ENCODE measurements around the gene TPRX1. TPM values are rescaled to one million over a fixed set of nuclear protein-coding genes. Genes with fewer than 3 reads are reported as not detected.
"Not testable (repeated sequence)": the region's sequence is repeated elsewhere in the genome, so short reads cannot be mapped to it uniquely, and the experiment has no call there.

The TPRX1 gene
- total and polyA plus RNA-seq, 4 donors = not detected

- no peaks in the 10 kb centered on the region for H3K9me3 ChIP-seq (ENCODE audit: control insufficient read depth in 4 of 4, insufficient read depth in 3 of 4, low read length in 3 of 4)
- no peak overlapping the region for H3K9ac ChIP-seq (ENCODE audit: insufficient read depth in 1 of 2, low read length in 2 of 2)
- H3K27me3 ChIP-seq (ENCODE audit: control insufficient read depth in 3 of 3, insufficient read depth in 3 of 3, low read length in 2 of 3) = no peaks in the 10 kb centered on the region
- H3K4me3 ChIP-seq = no peak overlapping the region
- H3K4me1 ChIP-seq (ENCODE audit: control insufficient read depth in 5 of 5, insufficient read depth in 5 of 5, low read length in 5 of 5) = peaks cover 0 to 3% (median 0%) of the 10 kb centered on the region in 5 donors
- TF ChIP-seq, protein P1, sequence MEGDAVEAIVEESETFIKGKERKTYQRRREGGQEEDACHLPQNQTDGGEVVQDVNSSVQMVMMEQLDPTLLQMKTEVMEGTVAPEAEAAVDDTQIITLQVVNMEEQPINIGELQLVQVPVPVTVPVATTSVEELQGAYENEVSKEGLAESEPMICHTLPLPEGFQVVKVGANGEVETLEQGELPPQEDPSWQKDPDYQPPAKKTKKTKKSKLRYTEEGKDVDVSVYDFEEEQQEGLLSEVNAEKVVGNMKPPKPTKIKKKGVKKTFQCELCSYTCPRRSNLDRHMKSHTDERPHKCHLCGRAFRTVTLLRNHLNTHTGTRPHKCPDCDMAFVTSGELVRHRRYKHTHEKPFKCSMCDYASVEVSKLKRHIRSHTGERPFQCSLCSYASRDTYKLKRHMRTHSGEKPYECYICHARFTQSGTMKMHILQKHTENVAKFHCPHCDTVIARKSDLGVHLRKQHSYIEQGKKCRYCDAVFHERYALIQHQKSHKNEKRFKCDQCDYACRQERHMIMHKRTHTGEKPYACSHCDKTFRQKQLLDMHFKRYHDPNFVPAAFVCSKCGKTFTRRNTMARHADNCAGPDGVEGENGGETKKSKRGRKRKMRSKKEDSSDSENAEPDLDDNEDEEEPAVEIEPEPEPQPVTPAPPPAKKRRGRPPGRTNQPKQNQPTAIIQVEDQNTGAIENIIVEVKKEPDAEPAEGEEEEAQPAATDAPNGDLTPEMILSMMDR (IDR thresholded peaks at IDR 0.05; ENCODE audit: control extremely low read depth, extremely low read depth) = peak; percentile 70
- H3K27ac ChIP-seq (ENCODE audit: low read depth in 1 of 2, low read length in 1 of 2) = no peak overlapping the region
- peak; percentile 60 to 78 (median 77) for DNase-seq
- no peak for ATAC-seq (ENCODE audit: insufficient read depth, low FRiP score)
- WGBS, 2 donors = 37 to 39% methylated on average over 18 to 19 of the region's 19 CpGs
- H3K36me3 ChIP-seq (ENCODE audit: control insufficient read depth in 4 of 4, insufficient read depth in 4 of 4, low read length in 4 of 4) = no peaks in the 10 kb centered on the region
Observed at GRCh38 chr19:47765523-47766358, 38.6 kb downstream of the TPRX1 start.

DNA sequence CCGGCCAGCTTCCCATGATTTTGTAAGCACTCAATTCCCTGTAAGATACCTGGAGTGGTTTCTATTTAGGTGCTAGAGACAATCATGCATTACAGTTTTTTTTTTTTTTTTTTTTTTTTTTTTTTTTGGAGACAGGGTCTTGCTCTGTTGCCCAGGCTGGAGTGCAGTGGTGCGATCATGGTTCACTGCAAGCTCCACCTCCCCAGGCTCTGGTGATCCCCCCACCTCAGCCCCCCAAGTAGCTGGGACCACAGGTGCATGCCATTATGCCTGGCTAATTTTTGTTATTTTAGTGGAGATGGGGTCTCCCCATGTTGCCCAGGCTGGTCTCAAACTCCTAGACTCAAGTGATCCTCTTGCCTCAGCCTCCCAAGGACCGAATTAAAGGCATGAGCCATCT lies 39.6 kb downstream of the TPRX1 start:
- not testable (repeated sequence) for DNase-seq; H3K9ac ChIP-seq (ENCODE audit: insufficient read depth in 1 of 2, low read length in 2 of 2); H3K36me3 ChIP-seq (ENCODE audit: control insufficient read depth in 4 of 4, insufficient read depth in 4 of 4, low read length in 4 of 4); H3K9me3 ChIP-seq (ENCODE audit: control insufficient read depth in 4 of 4, insufficient read depth in 3 of 4, low read length in 3 of 4); H3K4me1 ChIP-seq (ENCODE audit: control insufficient read depth in 5 of 5, insufficient read depth in 5 of 5, low read length in 5 of 5); H3K27me3 ChIP-seq (ENCODE audit: control insufficient read depth in 3 of 3, insufficient read depth in 3 of 3, low read length in 2 of 3); ATAC-seq (ENCODE audit: insufficient read depth, low FRiP score); H3K4me3 ChIP-seq; H3K27ac ChIP-seq (ENCODE audit: low read depth in 1 of 2, low read length in 1 of 2)
- 85 to 92% methylated on average over 3 of the region's 3 CpGs for WGBS, 2 donors

DNA sequence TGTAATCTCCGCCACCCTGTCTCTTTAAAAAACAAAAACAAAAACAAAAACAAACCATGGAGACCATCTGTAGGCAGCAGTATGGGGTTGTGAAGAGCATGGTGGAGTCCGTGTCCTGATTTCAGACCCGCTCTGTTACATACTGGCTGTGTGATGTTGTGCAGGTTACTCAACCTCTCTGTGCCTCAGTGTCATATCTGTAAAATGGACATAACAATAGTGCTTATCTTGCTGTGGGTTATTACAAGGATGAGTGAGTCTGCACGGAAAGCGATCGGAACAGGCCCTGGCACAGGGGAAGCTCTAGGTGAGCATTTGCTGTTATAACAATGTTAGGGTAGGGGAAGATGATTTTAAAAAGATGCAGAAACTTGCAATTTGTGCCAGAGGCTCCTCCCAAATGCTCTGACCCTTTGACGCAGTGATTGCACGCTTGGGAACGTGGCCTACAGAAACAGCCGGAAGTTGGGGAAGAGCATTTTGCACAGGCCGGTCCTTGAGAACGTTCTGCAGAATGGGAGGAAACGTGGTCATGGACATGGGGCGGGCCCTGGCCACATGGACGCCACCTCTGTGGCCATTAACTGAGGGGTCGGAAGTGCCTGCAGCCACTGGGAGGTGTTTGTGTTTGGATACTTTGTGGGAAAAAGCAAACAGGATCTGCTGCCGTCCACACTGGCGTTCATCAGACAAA lies 41.6 kb downstream of the TPRX1 start:
- Histone ChIP-seq H3K36me3 (ENCODE audit: control insufficient read depth in 4 of 4, insufficient read depth in 4 of 4, low read length in 4 of 4) (peaks cover 4 to 13% (median 11%) of the 10 kb centered on the region in 4 donors), H3K27ac (ENCODE audit: low read depth in 1 of 2, low read length in 1 of 2) (no peak overlapping the region), H3K4me1 (ENCODE audit: control insufficient read depth in 5 of 5, insufficient read depth in 5 of 5, low read length in 5 of 5) (peaks cover 0 to 3% (median 0%) of the 10 kb centered on the region in 5 donors), H3K9me3 (ENCODE audit: control insufficient read depth in 4 of 4, insufficient read depth in 3 of 4, low read length in 3 of 4) (peaks cover 0 to 5% (median 0%) of the 10 kb centered on the region in 4 donors), H3K4me3 (no peak overlapping the region), H3K27me3 (ENCODE audit: control insufficient read depth in 3 of 3, insufficient read depth in 3 of 3, low read length in 2 of 3) (no peaks in the 10 kb centered on the region), H3K9ac (ENCODE audit: insufficient read depth in 1 of 2, low read length in 2 of 2) (no peak overlapping the region)
- DNase-seq (no peak), ATAC-seq (ENCODE audit: insufficient read depth, low FRiP score) (peak; percentile 23)
- 64 to 73% methylated on average over 18 of the region's 18 CpGs for WGBS, 2 donors
- TF ChIP-seq, protein P1 (IDR thresholded peaks at IDR 0.05; ENCODE audit: control extremely low read depth, extremely low read depth) = no peak

- no peaks in the 10 kb centered on the region for H3K27me3 ChIP-seq (ENCODE audit: control insufficient read depth in 3 of 3, insufficient read depth in 3 of 3, low read length in 2 of 3)
- TF ChIP-seq, protein P1 (IDR thresholded peaks at IDR 0.05; ENCODE audit: control extremely low read depth, extremely low read depth) = no peak
- H3K4me1 ChIP-seq (ENCODE audit: control insufficient read depth in 5 of 5, insufficient read depth in 5 of 5, low read length in 5 of 5) = peaks cover 0 to 3% (median 0%) of the 10 kb centered on the region in 5 donors
- H3K9ac ChIP-seq (ENCODE audit: insufficient read depth in 1 of 2, low read length in 2 of 2) = no peak overlapping the region
- H3K9me3 ChIP-seq (ENCODE audit: control insufficient read depth in 4 of 4, insufficient read depth in 3 of 4, low read length in 3 of 4) = peaks cover 0 to 5% (median 0%) of the 10 kb centered on the region in 4 donors
- peaks cover 4 to 16% (median 12%) of the 10 kb centered on the region in 4 donors for H3K36me3 ChIP-seq (ENCODE audit: control insufficient read depth in 4 of 4, insufficient read depth in 4 of 4, low read length in 4 of 4)
- H3K4me3 ChIP-seq = no peak overlapping the region
- no peak overlapping the region for H3K27ac ChIP-seq (ENCODE audit: low read depth in 1 of 2, low read length in 1 of 2)
- WGBS, 2 donors = 52 to 85% methylated on average over 3 of the region's 3 CpGs
- no peak for ATAC-seq (ENCODE audit: insufficient read depth, low FRiP score)
- DNase-seq = no peak
Observed at GRCh38 chr19:47762151-47762550, 42.2 kb downstream of the TPRX1 start.

Measured in lung (tissue), 12 donors.